Stimulated activated CD8-positive, alpha-beta memory T cell treated with anti-CD3 and anti-CD28 coated beads, Interleukin-12 subunit alpha, Interleukin-12 subunit beta, amount 100 ng/mL, for 24 hours (primary cell): ENCODE results near the gene GPC1.

Experiments used
- DNase-seq: peaks from one replicate; pipeline ENCODE4 v3.0.0-alpha.2; 2020; ENCODE audit errors: extremely low read depth

The GPC1 gene

DNA sequence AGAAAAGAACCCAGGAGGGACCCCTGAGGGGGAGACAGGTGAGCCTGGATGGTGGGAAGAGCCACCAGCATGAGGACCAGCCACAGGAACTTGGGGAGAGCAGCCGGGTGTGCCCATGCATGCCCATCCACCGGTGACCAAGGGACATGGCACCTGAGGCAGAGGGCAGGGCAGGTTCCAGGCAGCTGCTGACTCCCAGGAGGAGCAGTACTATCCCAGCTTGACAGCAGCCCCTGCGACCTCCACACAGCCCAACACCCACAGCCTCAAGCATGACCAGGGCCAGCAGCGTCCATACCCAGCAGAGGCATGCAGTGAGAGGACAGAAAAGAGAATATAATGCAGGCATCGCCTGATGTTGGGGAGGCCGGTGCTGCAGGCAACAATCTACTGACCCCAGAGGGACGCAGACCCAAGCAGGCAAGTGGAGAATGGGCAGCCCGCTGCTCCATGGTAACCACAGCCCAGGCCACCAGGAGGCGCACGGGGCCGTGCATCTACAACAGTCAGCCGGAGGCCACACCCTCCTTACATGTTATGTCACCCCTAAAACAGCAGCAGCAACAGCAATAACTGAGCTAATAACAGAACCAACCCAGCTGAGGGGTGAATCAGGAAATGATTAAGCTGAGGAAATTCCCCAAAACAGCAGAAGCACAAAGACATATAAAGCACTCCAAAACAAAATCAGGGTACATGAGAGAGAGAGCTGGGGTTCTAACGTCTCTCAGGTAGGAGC lies 78.3 kb downstream of the GPC1 start:
- DNase-seq = peak; percentile 47

GRCh38 chr2:240514631-240515030 lies 79.2 kb downstream of the GPC1 start:
- DNase-seq = no peak

DNA sequence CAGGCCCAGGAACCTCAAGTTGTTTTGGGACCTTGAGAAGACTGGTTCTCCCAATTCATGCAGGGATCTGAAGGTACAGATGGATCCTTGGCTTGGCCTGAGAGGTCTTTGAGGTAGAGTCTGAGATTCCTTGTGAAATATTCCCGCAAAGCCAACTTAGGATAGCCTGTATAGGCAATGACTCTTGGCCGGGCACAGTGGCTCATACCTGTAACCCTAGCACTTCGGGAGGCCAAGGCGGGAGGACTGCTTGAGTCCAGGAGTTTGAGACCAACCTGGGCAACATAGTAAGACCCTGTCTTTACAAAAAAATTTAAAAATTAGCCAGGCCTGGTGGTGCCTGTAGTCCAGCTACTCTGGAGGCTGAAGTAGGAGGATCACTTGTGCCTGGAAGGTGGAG lies 81.9 kb downstream of the GPC1 start:
- no peak for DNase-seq
